GM20000 (cell line): ENCODE data around the gene IGSF23.
A peak's percentile ranks its signal among the peaks of the same experiment; 100 is the strongest.

Source experiments
- DNase-seq: peaks from one replicate; pipeline ENCODE4 v3.0.0; 2012; ENCODE audit warnings: low spot score
- CTCF ChIP-seq: IDR thresholded peaks from 2 replicates; pipeline ENCODE4 v1.5.1; 2012; ENCODE audit warnings: mild to moderate bottlenecking, control low read depth; ENCODE audit errors: extremely low read depth, missing control alignments

IGSF23 gene, protein sequence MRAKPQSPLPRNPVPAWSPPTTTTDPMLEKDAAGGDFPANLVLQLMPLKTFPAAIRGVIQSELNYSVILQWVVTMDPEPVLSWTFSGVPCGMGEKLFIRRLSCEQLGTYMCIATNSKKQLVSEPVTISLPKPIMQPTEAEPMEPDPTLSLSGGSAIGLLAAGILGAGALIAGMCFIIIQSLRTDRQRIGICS

DNA sequence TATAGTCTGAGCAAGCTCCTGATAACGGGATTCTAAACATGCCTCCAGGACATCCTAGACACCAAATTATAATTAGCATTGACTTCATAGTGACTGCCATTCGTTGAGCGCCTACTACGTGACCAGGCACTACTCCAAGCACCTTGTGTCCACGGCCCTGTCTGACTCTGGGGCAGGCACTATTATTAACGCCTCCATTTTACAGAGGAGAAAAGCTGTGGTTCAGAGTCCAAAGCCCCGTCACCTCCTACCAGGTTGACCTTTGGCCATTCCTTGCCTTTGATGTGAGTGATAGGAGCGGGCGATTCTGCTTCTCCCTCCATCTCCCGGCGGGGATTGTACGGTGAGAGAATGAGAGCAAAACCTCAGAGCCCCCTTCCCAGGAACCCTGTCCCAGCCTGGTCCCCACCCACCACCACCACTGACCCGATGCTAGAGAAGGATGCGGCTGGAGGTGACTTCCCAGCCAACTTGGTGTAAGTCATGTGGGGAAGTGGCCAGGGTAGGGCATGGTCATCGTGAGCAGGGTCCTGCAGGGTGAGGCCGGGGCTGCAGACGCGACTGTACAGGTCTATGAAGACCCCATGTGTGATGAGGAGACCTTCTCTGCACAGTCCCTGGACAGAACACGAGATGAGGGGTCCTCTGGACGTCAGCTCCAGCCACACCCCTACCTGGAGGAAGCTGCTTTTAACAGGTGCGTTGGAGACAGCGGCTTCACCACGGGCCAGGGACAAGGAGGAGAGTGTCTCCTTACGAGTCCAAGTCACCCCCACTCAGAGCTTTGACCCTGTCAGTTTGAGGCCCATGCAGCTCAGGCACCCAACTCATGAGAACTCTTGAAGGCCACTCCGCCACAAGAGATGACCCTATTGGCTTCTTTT is at the start of gene IGSF23:
Gene IGSF23, plus strand, starts transcription at position 269 of the 884 bp plus-strand sequence. Its CDS starts 83 bp downstream, at position 352.
- no peak for DNase-seq
- no peak for TF ChIP-seq CTCF

DNA sequence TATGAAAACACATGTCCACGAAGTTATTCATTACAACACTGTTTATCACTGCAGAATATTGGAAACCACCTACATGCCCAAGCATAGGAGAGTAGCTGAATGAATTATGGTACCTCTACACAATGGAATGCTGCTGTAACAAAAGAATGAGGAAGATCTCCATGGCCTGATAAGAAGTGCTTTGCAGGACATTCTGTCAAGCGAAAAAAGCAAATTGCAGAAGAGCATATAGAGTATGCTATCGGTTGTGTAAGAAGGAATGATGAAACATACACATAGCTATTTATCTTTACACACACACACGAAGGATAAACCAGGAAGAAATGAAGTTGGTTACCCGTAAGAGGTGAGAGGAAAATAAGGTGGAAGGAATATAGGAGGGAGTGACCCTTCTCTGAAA is 46.4 kb upstream of the IGSF23 start:
- TF ChIP-seq CTCF: no peak
- DNase-seq: no peak

- DNase-seq: no peak
These were observed 45.6 kb upstream of the IGSF23 start for GRCh38 chr19:44567745-44568144.

GRCh38 chr19:44570603-44570983 is 42.8 kb upstream of the IGSF23 start:
- no peak for DNase-seq
- TF ChIP-seq CTCF: no peak

More at GRCh38 chr19:44567745-44568144, 45.6 kb upstream of the IGSF23 start:
- no peak for TF ChIP-seq CTCF

- peak; percentile 71 for DNase-seq
- TF ChIP-seq CTCF: peak; percentile 20
These were observed 42.2 kb upstream of the IGSF23 start for GRCh38 chr19:44570984-44571684.

GRCh38 chr19:44571830-44572580 is 41.4 kb upstream of the IGSF23 start:
- DNase-seq: no peak
- no peak for TF ChIP-seq CTCF
